Gastroesophageal sphincter (tissue), 3 donors: ENCODE measurements around the gene DNAI1.

Experiments
- CTCF ChIP-seq, 4 experiments: fragments of 200-600 bp in 2 of 4; fragments of 450-650 bp in 2 of 4; sonication (generic) in 1 of 4; IDR thresholded peaks; one replicate each; pipeline ENCODE4 v1.5.1; 2017 to 2019; ENCODE audit warnings: antibody characterized with exemption in 4 of 4, mild to moderate bottlenecking in 2 of 4, moderate library complexity in 2 of 4
- EP300 ChIP-seq: sonication (generic); formaldehyde crosslinking; IDR thresholded peaks from one replicate; pipeline ENCODE4 v1.6.1; 2017; ENCODE audit warnings: antibody characterized with exemption, mild to moderate bottlenecking
- POLR2A ChIP-seq, 2 donors: fragments of 450-650 bp; IDR thresholded peaks; one replicate each; pipeline ENCODE4 v1.6.1; 2017; ENCODE audit warnings: antibody characterized with exemption in 2 of 2, mild to moderate bottlenecking in 2 of 2, moderate library complexity in 1 of 2

GRCh38 chr9:34521406-34522045 is 62.9 kb downstream of the DNAI1 start:
- TF ChIP-seq CTCF (IDR thresholded peaks at IDR 0.05) (no peak), POLR2A (IDR thresholded peaks at IDR 0.05) (no peak), EP300 (no peak)
